Transverse colon (tissue), 4 donors: ENCODE data around the gene CD300LG.
A peak's percentile ranks its signal among the peaks of the same experiment; 100 is the strongest.

ENCODE experiments used
- EP300 ChIP-seq: sonication (generic); formaldehyde crosslinking; IDR thresholded peaks from one replicate; pipeline ENCODE4 v1.6.1; 2017; ENCODE audit warnings: antibody characterized with exemption, low read depth
- POLR2A ChIP-seq: fragments of 450-650 bp; IDR thresholded peaks from one replicate; pipeline ENCODE4 v1.6.1; 2016; ENCODE audit warnings: antibody characterized with exemption, mild to moderate bottlenecking, moderate library complexity
- POLR2AphosphoS5 ChIP-seq, 3 donors: sonication (generic); formaldehyde crosslinking; IDR thresholded peaks; one replicate each; pipeline ENCODE4 v1.6.1; 2016; ENCODE audit warnings: antibody characterized with exemption in 3 of 3
- TF ChIP-seq, protein P1 (sequence below), 5 experiments: fragments of 200-600 bp in 3 of 5; fragments of 450-650 bp in 2 of 5; sonication (generic) in 3 of 5; IDR thresholded peaks; 1 replicate in 2 of 5; 2 replicates in 3 of 5; pipeline ENCODE4 v1.5.1; 2016 to 2017; ENCODE audit warnings: antibody characterized with exemption in 5 of 5, inconsistent platforms in 3 of 5, mild to moderate bottlenecking in 2 of 5, moderate library complexity in 1 of 5

DNA sequence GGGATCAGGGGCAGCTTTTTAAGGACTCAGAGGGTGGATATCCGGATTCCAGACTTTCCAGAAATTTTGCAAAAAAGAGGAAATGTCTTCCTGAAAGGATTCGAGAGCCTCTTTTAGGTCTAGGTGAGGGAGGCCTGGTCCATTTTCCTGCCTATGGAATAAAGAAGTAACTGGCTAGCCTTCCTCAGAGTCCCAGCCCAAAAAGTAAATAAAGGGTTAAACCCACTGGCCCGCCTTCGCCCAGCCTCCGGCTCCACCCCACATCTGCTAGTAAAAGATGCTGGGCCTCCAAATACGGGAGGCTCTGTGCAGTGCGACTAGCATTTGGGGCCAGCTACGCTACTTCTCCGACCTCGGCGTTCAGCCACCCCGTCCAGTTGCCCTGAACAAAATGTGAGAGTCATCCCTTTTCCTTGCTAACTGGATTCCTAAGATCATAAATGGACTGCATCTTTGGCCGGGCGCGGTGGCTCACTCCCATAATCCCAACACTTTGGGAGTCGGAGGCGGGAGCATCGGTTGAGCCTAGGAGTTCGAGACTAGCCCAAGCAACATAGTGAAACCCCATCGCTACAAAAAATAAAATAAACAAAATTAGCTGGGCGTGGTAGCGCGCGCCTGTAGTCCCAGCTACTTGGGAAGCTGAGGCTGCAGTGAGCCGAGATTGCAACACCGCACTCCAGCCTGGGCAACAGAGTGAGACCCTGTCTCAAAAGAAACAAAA, 61.2 kb downstream of the CD300LG start:
- TF ChIP-seq, protein P1, sequence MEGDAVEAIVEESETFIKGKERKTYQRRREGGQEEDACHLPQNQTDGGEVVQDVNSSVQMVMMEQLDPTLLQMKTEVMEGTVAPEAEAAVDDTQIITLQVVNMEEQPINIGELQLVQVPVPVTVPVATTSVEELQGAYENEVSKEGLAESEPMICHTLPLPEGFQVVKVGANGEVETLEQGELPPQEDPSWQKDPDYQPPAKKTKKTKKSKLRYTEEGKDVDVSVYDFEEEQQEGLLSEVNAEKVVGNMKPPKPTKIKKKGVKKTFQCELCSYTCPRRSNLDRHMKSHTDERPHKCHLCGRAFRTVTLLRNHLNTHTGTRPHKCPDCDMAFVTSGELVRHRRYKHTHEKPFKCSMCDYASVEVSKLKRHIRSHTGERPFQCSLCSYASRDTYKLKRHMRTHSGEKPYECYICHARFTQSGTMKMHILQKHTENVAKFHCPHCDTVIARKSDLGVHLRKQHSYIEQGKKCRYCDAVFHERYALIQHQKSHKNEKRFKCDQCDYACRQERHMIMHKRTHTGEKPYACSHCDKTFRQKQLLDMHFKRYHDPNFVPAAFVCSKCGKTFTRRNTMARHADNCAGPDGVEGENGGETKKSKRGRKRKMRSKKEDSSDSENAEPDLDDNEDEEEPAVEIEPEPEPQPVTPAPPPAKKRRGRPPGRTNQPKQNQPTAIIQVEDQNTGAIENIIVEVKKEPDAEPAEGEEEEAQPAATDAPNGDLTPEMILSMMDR (IDR thresholded peaks at IDR 0.05), result no peak
- peak in 2 of 3 donors; percentile 10 to 43 for TF ChIP-seq POLR2AphosphoS5 (IDR thresholded peaks at IDR 0.05)
- no peak for TF ChIP-seq POLR2A
- no peak for TF ChIP-seq EP300
